ENCODE data around the gene CBX6.

- TF ChIP-seq, protein P1, sequence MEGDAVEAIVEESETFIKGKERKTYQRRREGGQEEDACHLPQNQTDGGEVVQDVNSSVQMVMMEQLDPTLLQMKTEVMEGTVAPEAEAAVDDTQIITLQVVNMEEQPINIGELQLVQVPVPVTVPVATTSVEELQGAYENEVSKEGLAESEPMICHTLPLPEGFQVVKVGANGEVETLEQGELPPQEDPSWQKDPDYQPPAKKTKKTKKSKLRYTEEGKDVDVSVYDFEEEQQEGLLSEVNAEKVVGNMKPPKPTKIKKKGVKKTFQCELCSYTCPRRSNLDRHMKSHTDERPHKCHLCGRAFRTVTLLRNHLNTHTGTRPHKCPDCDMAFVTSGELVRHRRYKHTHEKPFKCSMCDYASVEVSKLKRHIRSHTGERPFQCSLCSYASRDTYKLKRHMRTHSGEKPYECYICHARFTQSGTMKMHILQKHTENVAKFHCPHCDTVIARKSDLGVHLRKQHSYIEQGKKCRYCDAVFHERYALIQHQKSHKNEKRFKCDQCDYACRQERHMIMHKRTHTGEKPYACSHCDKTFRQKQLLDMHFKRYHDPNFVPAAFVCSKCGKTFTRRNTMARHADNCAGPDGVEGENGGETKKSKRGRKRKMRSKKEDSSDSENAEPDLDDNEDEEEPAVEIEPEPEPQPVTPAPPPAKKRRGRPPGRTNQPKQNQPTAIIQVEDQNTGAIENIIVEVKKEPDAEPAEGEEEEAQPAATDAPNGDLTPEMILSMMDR (conservative IDR thresholded peaks at IDR 0.05; ENCODE audit: low read depth, low read length): no peak
- no peak for TF ChIP-seq EZH2 (IDR thresholded peaks at IDR 0.05; ENCODE audit: borderline replicate concordance, low read depth, low read length, poor library complexity, severe bottlenecking)
These were observed 2.7 kb upstream of the CBX6 start for GRCh38 chr22:38874529-38875222.

Data from A673 (cell line).